HepG2 (cell line): ENCODE results near the gene MAT2A. TPM values are rescaled to one million over a fixed set of nuclear protein-coding genes. Genes with fewer than 3 reads are reported as not detected.
A peak's percentile ranks its signal among the peaks of the same experiment; 100 is the strongest.

ENCODE experiments used
- CERS6 ChIP-seq: sonication (generic); formaldehyde crosslinking; IDR thresholded peaks from 2 replicates; pipeline ENCODE4 v1.5.0; 2020; ENCODE audit warnings: missing genetic modification reagents
- CREM ChIP-seq, 2 experiments: sonication (generic) in 1 of 2; formaldehyde crosslinking in 1 of 2; IDR thresholded peaks; 2 replicates each; pipeline versions ENCODE4 v1.4.0 to v1.6.1; 2016 to 2020; ENCODE audit warnings: antibody characterized with exemption in 1 of 2, mild to moderate bottlenecking in 1 of 2, missing genetic modification reagents in 1 of 2
- DNMT3B ChIP-seq: conservative IDR thresholded peaks from 2 replicates; pipeline ENCODE4 v1.6.1; 2016; ENCODE audit warnings: missing biosample characterization, control low read depth
- FOSL2 ChIP-seq: sonication (generic); formaldehyde crosslinking; IDR thresholded peaks from 2 replicates; pipeline ENCODE4 v1.4.0; 2020; ENCODE audit warnings: missing genetic modification reagents
- HOXA3 ChIP-seq: sonication (generic); formaldehyde crosslinking; IDR thresholded peaks from 2 replicates; pipeline ENCODE4 v1.5.0; 2020; ENCODE audit warnings: missing genetic modification reagents
- MTA1 ChIP-seq: sonication (generic); formaldehyde crosslinking; IDR thresholded peaks from 2 replicates; pipeline ENCODE4 v1.4.0; 2020; ENCODE audit warnings: missing genetic modification reagents, mild to moderate bottlenecking, borderline replicate concordance
- SAP130 ChIP-seq: IDR thresholded peaks from 2 replicates; pipeline ENCODE4 v1.6.1; 2016; ENCODE audit warnings: low read depth
- XBP1 ChIP-seq: sonication (generic); formaldehyde crosslinking; IDR thresholded peaks from 2 replicates; pipeline ENCODE4 v1.5.0; 2020; ENCODE audit warnings: missing genetic modification reagents
- ZFAT ChIP-seq: sonication (generic); formaldehyde crosslinking; conservative IDR thresholded peaks from 2 replicates; pipeline ENCODE4 v1.8.1; 2023; ENCODE audit warnings: missing genetic modification reagents, inconsistent platforms
- ZFP36L2 ChIP-seq: sonication (generic); formaldehyde crosslinking; IDR thresholded peaks from 2 replicates; pipeline ENCODE4 v1.4.0; 2020; ENCODE audit warnings: missing genetic modification reagents
- ZNF230 ChIP-seq: sonication (generic); formaldehyde crosslinking; IDR thresholded peaks from 2 replicates; pipeline ENCODE4 v1.4.0; 2020; ENCODE audit warnings: mild to moderate bottlenecking, missing genetic modification reagents
- ZNF343 ChIP-seq: sonication (generic); formaldehyde crosslinking; IDR thresholded peaks from 2 replicates; pipeline ENCODE4 v1.4.0; 2020; ENCODE audit warnings: mild to moderate bottlenecking, missing genetic modification reagents
- ZNF362 ChIP-seq: sonication (generic); formaldehyde crosslinking; IDR thresholded peaks from 2 replicates; pipeline ENCODE4 v1.4.0; 2020; ENCODE audit warnings: missing genetic modification reagents, mild to moderate bottlenecking, borderline replicate concordance
- ZNF598 ChIP-seq: sonication (generic); formaldehyde crosslinking; IDR thresholded peaks from 2 replicates; pipeline ENCODE4 v1.5.1; 2020; ENCODE audit warnings: mild to moderate bottlenecking, missing genetic modification reagents, borderline replicate concordance
- ZNF670 ChIP-seq: sonication (generic); formaldehyde crosslinking; IDR thresholded peaks from 2 replicates; pipeline ENCODE4 v1.8.0; 2022; ENCODE audit warnings: mild to moderate bottlenecking, missing genetic modification reagents, borderline replicate concordance
- ZNF788 ChIP-seq: sonication (generic); formaldehyde crosslinking; IDR thresholded peaks from 2 replicates; pipeline ENCODE4 v1.5.0; 2020; ENCODE audit warnings: mild to moderate bottlenecking, missing genetic modification reagents, borderline replicate concordance
- polyA plus RNA-seq, 8 experiments: library from polyadenylated mRNA; depleted of rRNA in 3 of 8; stranded (reverse) in 7 of 8; unstranded in 1 of 8; fragments of >200 nt; fragmentation: Illumina TruSeq in 4 of 8; extraction: Trizol in 4 of 8; gene quantifications; 2 replicates each; pipeline versions ENCODE4 v1.2.1 to v1.2.3, GENCODE V29; 2011 to 2016; ENCODE audit warnings: low read depth in 4 of 8, missing spikeins in 1 of 8, mixed read lengths in 1 of 8; ENCODE audit not compliant: insufficient read depth in 1 of 8
- total RNA-seq, 5 experiments: library from RNA; depleted of rRNA; stranded (reverse); fragments of >200 nt; fragmentation: Illumina TruSeq; extraction: Trizol; gene quantifications; 2 replicates each; pipeline ENCODE4 v1.2.3, GENCODE V29; 2016; ENCODE audit warnings: low read depth in 1 of 5
- TF ChIP-seq, protein P1 (sequence below), 2 experiments: sonication (generic) in 1 of 2; formaldehyde crosslinking in 1 of 2; IDR thresholded peaks; 2 replicates each; pipeline versions ENCODE4 v1.5.1 to v1.6.1; 2011 to 2020; ENCODE audit warnings: borderline replicate concordance in 1 of 2, low read depth in 1 of 2, low read length in 1 of 2, mild to moderate bottlenecking in 1 of 2, missing genetic modification reagents in 1 of 2, moderate library complexity in 1 of 2
- TF ChIP-seq, protein P2 (sequence below): sonication (generic); formaldehyde crosslinking; IDR thresholded peaks from 2 replicates; pipeline ENCODE4 v1.4.0; 2020; ENCODE audit warnings: missing genetic modification reagents, borderline replicate concordance
- TF ChIP-seq, protein P3 (sequence below): IDR thresholded peaks from 2 replicates; pipeline ENCODE4 v1.6.1; 2016; ENCODE audit warnings: control low read depth
- TF ChIP-seq, protein P4 (sequence below): sonication (generic); formaldehyde crosslinking; IDR thresholded peaks from 2 replicates; pipeline ENCODE4 v1.4.0; 2020; ENCODE audit warnings: mild to moderate bottlenecking, missing genetic modification reagents

Gene MAT2A
- total and polyA plus RNA-seq, 2 of the 13 experiments (the other 11 are each of a cell fraction or from before 2014, with no cell fraction given): 155 to 331 TPM

DNA sequence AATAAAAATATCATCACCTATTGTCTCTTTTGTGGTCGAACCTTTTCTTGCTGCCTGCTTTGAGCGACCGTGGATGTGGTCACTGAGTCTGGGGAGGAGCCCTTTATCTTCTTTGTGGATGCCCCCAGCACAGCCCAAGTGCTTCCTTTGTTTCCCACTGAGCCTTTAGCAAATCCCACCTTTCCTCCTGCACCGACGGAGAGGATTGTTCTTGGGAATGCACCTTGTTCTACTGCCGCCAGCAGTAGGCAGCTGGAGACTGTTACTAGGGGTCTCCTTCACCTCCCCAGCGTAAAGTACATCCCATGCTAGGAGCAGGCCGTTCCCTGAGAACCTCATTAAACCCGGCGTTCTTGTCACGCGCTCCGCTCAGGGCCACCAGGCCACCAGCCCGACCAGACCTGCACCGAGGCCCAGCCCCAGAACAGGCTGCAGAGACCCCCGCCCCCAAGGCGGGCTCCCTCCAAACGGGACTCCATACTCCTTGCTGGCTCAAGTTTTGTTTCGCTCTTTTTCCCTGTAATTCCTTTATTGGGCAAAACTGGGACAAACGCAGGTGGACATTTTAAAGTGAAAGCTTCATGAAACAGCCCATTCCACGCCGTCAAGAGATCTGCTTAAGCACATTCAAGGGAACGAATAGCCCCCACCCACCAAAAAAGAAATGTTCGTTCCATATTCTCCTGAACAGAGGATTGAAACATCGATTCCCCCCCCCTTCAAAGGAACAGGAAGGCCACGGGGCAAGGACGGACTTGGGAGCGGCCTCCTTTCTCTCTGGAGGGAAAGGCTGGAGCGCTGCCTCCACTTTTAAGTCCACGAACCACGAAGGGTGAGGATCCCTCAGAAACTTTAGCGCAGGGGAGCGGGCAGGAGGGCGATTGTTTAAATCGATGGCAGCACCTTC is 1.1 kb upstream of the MAT2A start (continued):
- TF ChIP-seq ZFAT (CRISPR knock-in tag) (no peak), ZNF362 (no peak; the same call in 1 of the 2 replicates), CREM (IDR thresholded peaks at IDR 0.05) (0 out of 2 replicates have a peak, but pooled peaks have one; percentile 9), CREM (CRISPR knock-in tag; IDR thresholded peaks at IDR 0.05) (no peak), HOXA3 (CRISPR knock-in tag) (peak; percentile 63; the same call in 1 of the 2 replicates), ZNF670 (CRISPR knock-in tag) (peak; percentile 86; the same call in 1 of the 2 replicates), MTA1 (CRISPR knock-in tag) (peak; percentile 20; the same call in 1 of the 2 replicates), ZFP36L2 (no peak), ZNF598 (CRISPR knock-in tag) (no peak), CERS6 (no peak), ZNF343 (CRISPR knock-in tag) (no peak), FOSL2 (CRISPR knock-in tag) (peak; percentile 43; the same call in 1 of the 2 replicates), SAP130 (CRISPR knock-in tag) (peak; percentile 76), DNMT3B (no peak), ZNF788 (CRISPR knock-in tag) (peak; percentile 67; the same call in 1 of the 2 replicates), XBP1 (no peak), ZNF230 (CRISPR knock-in tag) (no peak; the same call in 1 of the 2 replicates)
- TF ChIP-seq, protein P1, sequence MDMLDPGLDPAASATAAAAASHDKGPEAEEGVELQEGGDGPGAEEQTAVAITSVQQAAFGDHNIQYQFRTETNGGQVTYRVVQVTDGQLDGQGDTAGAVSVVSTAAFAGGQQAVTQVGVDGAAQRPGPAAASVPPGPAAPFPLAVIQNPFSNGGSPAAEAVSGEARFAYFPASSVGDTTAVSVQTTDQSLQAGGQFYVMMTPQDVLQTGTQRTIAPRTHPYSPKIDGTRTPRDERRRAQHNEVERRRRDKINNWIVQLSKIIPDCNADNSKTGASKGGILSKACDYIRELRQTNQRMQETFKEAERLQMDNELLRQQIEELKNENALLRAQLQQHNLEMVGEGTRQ (IDR thresholded peaks at IDR 0.05; ENCODE audit: low read depth, low read length): no peak
- TF ChIP-seq, protein P1 (CRISPR knock-in tag; IDR thresholded peaks at IDR 0.05; ENCODE audit: borderline replicate concordance): no peak
- TF ChIP-seq, protein P2, sequence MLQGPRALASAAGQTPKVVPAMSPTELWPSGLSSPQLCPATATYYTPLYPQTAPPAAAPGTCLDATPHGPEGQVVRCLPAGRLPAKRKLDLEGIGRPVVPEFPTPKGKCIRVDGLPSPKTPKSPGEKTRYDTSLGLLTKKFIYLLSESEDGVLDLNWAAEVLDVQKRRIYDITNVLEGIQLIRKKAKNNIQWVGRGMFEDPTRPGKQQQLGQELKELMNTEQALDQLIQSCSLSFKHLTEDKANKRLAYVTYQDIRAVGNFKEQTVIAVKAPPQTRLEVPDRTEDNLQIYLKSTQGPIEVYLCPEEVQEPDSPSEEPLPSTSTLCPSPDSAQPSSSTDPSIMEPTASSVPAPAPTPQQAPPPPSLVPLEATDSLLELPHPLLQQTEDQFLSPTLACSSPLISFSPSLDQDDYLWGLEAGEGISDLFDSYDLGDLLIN (CRISPR knock-in tag): no peak
- TF ChIP-seq, protein P3, sequence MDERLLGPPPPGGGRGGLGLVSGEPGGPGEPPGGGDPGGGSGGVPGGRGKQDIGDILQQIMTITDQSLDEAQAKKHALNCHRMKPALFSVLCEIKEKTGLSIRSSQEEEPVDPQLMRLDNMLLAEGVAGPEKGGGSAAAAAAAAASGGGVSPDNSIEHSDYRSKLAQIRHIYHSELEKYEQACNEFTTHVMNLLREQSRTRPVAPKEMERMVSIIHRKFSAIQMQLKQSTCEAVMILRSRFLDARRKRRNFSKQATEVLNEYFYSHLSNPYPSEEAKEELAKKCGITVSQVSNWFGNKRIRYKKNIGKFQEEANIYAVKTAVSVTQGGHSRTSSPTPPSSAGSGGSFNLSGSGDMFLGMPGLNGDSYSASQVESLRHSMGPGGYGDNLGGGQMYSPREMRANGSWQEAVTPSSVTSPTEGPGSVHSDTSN (CRISPR knock-in tag): no peak
- TF ChIP-seq, protein P4, sequence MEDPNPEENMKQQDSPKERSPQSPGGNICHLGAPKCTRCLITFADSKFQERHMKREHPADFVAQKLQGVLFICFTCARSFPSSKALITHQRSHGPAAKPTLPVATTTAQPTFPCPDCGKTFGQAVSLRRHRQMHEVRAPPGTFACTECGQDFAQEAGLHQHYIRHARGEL (CRISPR knock-in tag): 0 out of 2 replicates have a peak, but pooled peaks have one; percentile 53
